B cell (primary cell): ENCODE measurements around the gene HOXD3. TPM values are rescaled to one million over a fixed set of nuclear protein-coding genes. Genes with fewer than 3 reads are reported as not detected.

Source experiments
- ATAC-seq: fragments of 200-7000 bp; cut with Tn5 transposase; one replicate; pipeline ENCODE4 v1.10.0; 2021; ENCODE audit warnings: low read depth, mild to moderate bottlenecking, moderate number of reproducible peaks, moderate library complexity
- CTCF ChIA-PET: fragments of 350-600 bp; sonication (Branson Sonifier 250); formaldehyde crosslinking; loops from one replicate; lab custom pipeline; 2021; ENCODE audit warnings: antibody characterized with exemption, inconsistent platforms; lab: Charles Lee
- POLR2A ChIA-PET: fragments of 350-600 bp; sonication (Branson Sonifier 250); formaldehyde crosslinking; loops from one replicate; lab custom pipeline; 2021; ENCODE audit warnings: antibody characterized with exemption; lab: Charles Lee
- DNase-seq: peaks from one replicate; pipeline ENCODE4 v3.0.0; 2013
- H2AFZ ChIP-seq: 2 replicates; pipeline ENCODE4 v1.6.1; 2012; ENCODE audit warnings: mild to moderate bottlenecking, low read depth, low read length; ENCODE audit not compliant: insufficient read depth, poor library complexity, severe bottlenecking
- H3K27ac ChIP-seq, 2 donors: 1 replicate in 1 of 2; 2 replicates in 1 of 2; pipeline ENCODE4 v1.5.1; 2012 to 2013; ENCODE audit warnings: low read length in 2 of 2, mild to moderate bottlenecking in 2 of 2, moderate library complexity in 1 of 2
- H3K27me3 ChIP-seq, 4 experiments: fragments of 200-600 bp in 1 of 4; sonication (generic) in 1 of 4; replicated peaks in 1 of 4; 1 replicate in 2 of 4; 2 replicates in 2 of 4; pipeline versions ENCODE4 v1.6.1 to v1.7.0; 2013 to 2016; ENCODE audit warnings: low read length in 3 of 4, mild to moderate bottlenecking in 2 of 4, mixed read lengths in 1 of 4, moderate library complexity in 1 of 4; ENCODE audit not compliant: insufficient read depth in 4 of 4, control insufficient read depth in 3 of 4; ENCODE audit errors: control extremely low read depth in 1 of 4
- H3K36me3 ChIP-seq, 2 experiments: replicated peaks in 1 of 2; 1 replicate in 1 of 2; 2 replicates in 1 of 2; pipeline versions ENCODE4 v1.6.1 to v1.7.1; 2013; ENCODE audit warnings: low read length in 1 of 2; ENCODE audit not compliant: insufficient read depth in 2 of 2, control insufficient read depth in 1 of 2; ENCODE audit errors: control extremely low read depth in 1 of 2, extremely low read depth in 1 of 2
- H3K4me1 ChIP-seq, 2 donors: fragments of 200-600 bp in 1 of 2; sonication (generic) in 1 of 2; 1 replicate in 1 of 2; 2 replicates in 1 of 2; pipeline versions ENCODE4 v1.5.1 to v1.6.1; 2013 to 2017; ENCODE audit warnings: low read length in 2 of 2; ENCODE audit not compliant: control insufficient read depth in 2 of 2, insufficient read depth in 2 of 2
- H3K4me2 ChIP-seq: replicated peaks from 2 replicates; pipeline ENCODE3; 2012; ENCODE audit warnings: mild to moderate bottlenecking, low read depth, low read length; ENCODE audit not compliant: poor library complexity, severe bottlenecking
- H3K4me3 ChIP-seq, 5 experiments: fragments of 200-600 bp in 1 of 5; sonication (generic) in 1 of 5; 1 replicate in 3 of 5; 2 replicates in 2 of 5; pipeline versions ENCODE4 v1.5.1 to v1.7.0; 2011 to 2016; ENCODE audit warnings: low read length in 4 of 5, mild to moderate bottlenecking in 4 of 5, low read depth in 2 of 5, control low read depth in 1 of 5, moderate library complexity in 1 of 5; ENCODE audit not compliant: insufficient read depth in 1 of 5; ENCODE audit errors: control extremely low read depth in 1 of 5, extremely low read depth in 1 of 5
- H3K79me2 ChIP-seq: fragments of 200-600 bp; sonication (generic); one replicate; pipeline ENCODE4 v1.6.0; 2016; ENCODE audit warnings: low read length; ENCODE audit not compliant: control insufficient read depth, insufficient read depth
- H3K9ac ChIP-seq: fragments of 200-600 bp; sonication (generic); 2 replicates; pipeline ENCODE4 v1.6.1; 2017; ENCODE audit warnings: mild to moderate bottlenecking, low read length, moderate library complexity
- H3K9me3 ChIP-seq, 3 donors: one replicate each; pipeline versions ENCODE4 v1.6.1 to v1.7.1; 2013; ENCODE audit warnings: low read length in 2 of 3; ENCODE audit not compliant: control insufficient read depth in 2 of 3, insufficient read depth in 1 of 3; ENCODE audit errors: control extremely low read depth in 1 of 3
- H4K20me1 ChIP-seq: 2 replicates; pipeline ENCODE4 v1.6.0; 2012; ENCODE audit warnings: mild to moderate bottlenecking, low read length; ENCODE audit not compliant: insufficient read depth, control insufficient read depth, poor library complexity, severe bottlenecking
- H3K27ac Mint-ChIP-seq: one replicate; pipeline ENCODE4 v1.8.0; 2021; ENCODE audit warnings: mixed read lengths
- H3K27me3 Mint-ChIP-seq: one replicate; pipeline ENCODE4 v1.8.0; 2021; ENCODE audit warnings: mixed read lengths
- H3K4me1 Mint-ChIP-seq: one replicate; pipeline ENCODE4 v1.8.0; 2021; ENCODE audit warnings: mixed read lengths
- H3K4me3 Mint-ChIP-seq: one replicate; pipeline ENCODE4 v1.8.0; 2021; ENCODE audit warnings: mixed read lengths
- H3K9me3 Mint-ChIP-seq: one replicate; pipeline ENCODE4 v1.8.0; 2022; ENCODE audit warnings: mixed read lengths; ENCODE audit not compliant: insufficient read depth
- EZH2 ChIP-seq: IDR thresholded peaks from 2 replicates; pipeline ENCODE4 v1.6.1; 2012; ENCODE audit warnings: borderline replicate concordance, low read depth, mild to moderate bottlenecking, moderate library complexity, low read length; ENCODE audit not compliant: insufficient read depth, poor library complexity, severe bottlenecking
- WGBS: methylation state at CpG from one replicate; pipeline ENCODE4 v1.1.5; 2013; ENCODE audit warnings: missing lambda C conversion rate; ENCODE audit not compliant: insufficient coverage; 5-methylcytosine and 5-hydroxymethylcytosine counted together
- intact Hi-C: fragments of 100-400 bp; cut with micrococcal nuclease; formaldehyde crosslinking; loops from one replicate; pipeline ENCODE4 v1.10.0; 2022
- polyA plus RNA-seq: library from polyadenylated mRNA; depleted of rRNA; stranded (reverse); fragments of >200 nt; gene quantifications from 2 replicates; pipeline ENCODE4 v1.2.3, GENCODE V29; 2012
- total RNA-seq, 2 donors: library from RNA; stranded (reverse); fragments of 120-200 nt in 1 of 2; gene quantifications; 1 replicate in 1 of 2; 2 replicates in 1 of 2; pipeline versions ENCODE4 v1.2.3 to v1.2.4, GENCODE V29; 2013 to 2022
- TF ChIP-seq, protein P1 (sequence below): fragments of 200-600 bp; IDR thresholded peaks from one replicate; pipeline ENCODE4 v1.8.0; 2022; ENCODE audit warnings: antibody characterized with exemption, mild to moderate bottlenecking

HOXD3 gene
- total and polyA plus RNA-seq, 2 donors (not counting 1 experiment from before 2014, with no cell fraction given): not detected

DNA sequence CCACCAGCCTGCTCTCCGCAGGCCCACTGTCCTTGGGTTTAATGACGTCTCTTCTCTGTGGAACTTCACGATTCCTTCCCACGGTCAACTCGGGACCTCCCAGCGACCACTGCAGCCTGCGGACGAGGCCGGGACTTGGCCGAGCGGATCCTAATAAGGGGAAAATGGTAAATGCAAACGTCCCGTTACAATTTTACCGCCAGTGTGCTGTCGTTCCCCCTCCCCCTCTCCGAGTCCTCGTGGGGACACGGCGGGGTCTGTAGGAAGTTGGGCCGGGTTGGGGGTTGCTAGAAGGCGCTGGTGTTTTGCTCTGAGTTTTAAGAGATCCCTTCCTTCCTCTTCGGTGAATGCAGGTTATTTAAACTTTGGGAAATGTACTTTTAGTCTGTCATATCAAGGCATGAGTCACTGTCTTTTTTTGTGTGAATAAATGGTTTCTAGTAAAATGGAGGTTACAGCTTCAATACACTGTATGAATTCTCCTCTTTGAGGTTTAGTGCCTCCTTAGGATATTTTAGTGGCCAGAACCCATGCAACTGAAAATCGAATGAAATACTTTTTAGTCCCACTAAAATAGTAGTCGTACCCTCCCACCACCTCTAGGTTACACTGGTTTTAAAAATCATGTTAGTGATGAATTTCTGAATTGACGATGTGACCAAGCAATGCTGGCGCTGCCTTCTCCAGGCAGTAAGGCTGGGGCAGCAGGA lies 47.8 kb upstream of the HOXD3 start:
- no peak overlapping the region for H3K27ac Mint-ChIP-seq
- ATAC-seq (no peak), DNase-seq (no peak)
- H3K27me3 Mint-ChIP-seq: peaks cover 81% of the 10 kb centered on the region
- Histone ChIP-seq H3K4me3 (no peak overlapping the region), H3K27me3 (peaks cover 0 to 90% (median 64%) of the 10 kb centered on the region in 4 experiments), H3K27ac (no peak overlapping the region), H3K4me1 (peaks cover 3 to 29% of the 10 kb centered on the region in 2 donors), H3K9me3 (peaks cover 0 to 58% (median 0%) of the 10 kb centered on the region in 3 donors), H3K36me3 (no peaks in the 10 kb centered on the region), H3K9ac (no peak overlapping the region), H4K20me1 (no peaks in the 10 kb centered on the region), H3K79me2 (no peaks in the 10 kb centered on the region), H2AFZ (no peak overlapping the region), H3K4me2 (no peak overlapping the region)
- POLR2A ChIA-PET: no interaction called here
- TF ChIP-seq, protein P1, sequence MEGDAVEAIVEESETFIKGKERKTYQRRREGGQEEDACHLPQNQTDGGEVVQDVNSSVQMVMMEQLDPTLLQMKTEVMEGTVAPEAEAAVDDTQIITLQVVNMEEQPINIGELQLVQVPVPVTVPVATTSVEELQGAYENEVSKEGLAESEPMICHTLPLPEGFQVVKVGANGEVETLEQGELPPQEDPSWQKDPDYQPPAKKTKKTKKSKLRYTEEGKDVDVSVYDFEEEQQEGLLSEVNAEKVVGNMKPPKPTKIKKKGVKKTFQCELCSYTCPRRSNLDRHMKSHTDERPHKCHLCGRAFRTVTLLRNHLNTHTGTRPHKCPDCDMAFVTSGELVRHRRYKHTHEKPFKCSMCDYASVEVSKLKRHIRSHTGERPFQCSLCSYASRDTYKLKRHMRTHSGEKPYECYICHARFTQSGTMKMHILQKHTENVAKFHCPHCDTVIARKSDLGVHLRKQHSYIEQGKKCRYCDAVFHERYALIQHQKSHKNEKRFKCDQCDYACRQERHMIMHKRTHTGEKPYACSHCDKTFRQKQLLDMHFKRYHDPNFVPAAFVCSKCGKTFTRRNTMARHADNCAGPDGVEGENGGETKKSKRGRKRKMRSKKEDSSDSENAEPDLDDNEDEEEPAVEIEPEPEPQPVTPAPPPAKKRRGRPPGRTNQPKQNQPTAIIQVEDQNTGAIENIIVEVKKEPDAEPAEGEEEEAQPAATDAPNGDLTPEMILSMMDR: no peak
- no peak for TF ChIP-seq EZH2
- whole genome bisulfite sequencing: 27% methylated on average over 3 of the region's 26 CpGs
- CTCF ChIA-PET: interaction anchor here (1.0 to 1.9 kb wide), 3 partner anchors 12 to 31 kb away, joined by 3 to 9 read pairs (median 3); no protein-coding TSS in a partner anchor
- peaks cover 4% of the 10 kb centered on the region for H3K9me3 Mint-ChIP-seq
- intact Hi-C loops: no loop called here
- H3K4me3 Mint-ChIP-seq: no peak overlapping the region
- peaks cover 14% of the 10 kb centered on the region for H3K4me1 Mint-ChIP-seq

DNA sequence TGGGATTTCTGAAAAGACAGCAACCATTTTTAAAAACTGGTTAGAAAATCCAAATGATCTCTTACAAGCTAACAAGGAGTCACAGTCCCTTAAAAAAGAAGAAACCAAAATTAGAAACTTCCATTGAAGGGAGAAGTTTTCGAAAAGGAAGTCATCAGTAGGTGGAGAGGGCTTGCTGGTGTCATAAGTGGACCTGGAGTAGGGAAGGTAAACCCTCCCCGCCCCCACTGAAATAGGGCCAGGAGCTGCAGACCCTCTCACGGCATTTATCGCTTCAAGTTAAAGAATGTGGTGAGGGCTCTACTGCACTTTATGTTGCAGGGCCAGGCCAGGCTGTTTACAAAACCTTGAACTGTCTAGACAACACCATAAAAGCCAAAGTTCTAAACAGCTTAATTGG lies 47.2 kb upstream of the HOXD3 start:
- H3K4me1 Mint-ChIP-seq: peaks cover 14% of the 10 kb centered on the region
- CTCF ChIA-PET: interaction anchor here (1.0 to 1.9 kb wide), 3 partner anchors 12 to 31 kb away, joined by 3 to 9 read pairs (median 3); no protein-coding TSS in a partner anchor
- H3K27ac Mint-ChIP-seq: no peak overlapping the region
- no peak for TF ChIP-seq EZH2
- TF ChIP-seq, protein P1: no peak
- Histone ChIP-seq H3K4me3 (no peak overlapping the region), H3K4me1 (peaks cover 3 to 26% of the 10 kb centered on the region in 2 donors), H3K27me3 (peaks cover 0 to 90% (median 64%) of the 10 kb centered on the region in 4 experiments), H3K79me2 (no peaks in the 10 kb centered on the region), H3K27ac (no peak overlapping the region), H3K9ac (no peak overlapping the region), H3K4me2 (no peak overlapping the region), H2AFZ (no peak overlapping the region), H3K36me3 (no peaks in the 10 kb centered on the region), H3K9me3 (peaks cover 0 to 57% (median 0%) of the 10 kb centered on the region in 3 donors), H4K20me1 (no peaks in the 10 kb centered on the region)
- POLR2A ChIA-PET: no interaction called here
- WGBS: no CpG with 5 or more reads among the region's 4 CpGs
- ATAC-seq: no peak
- intact Hi-C loops: no loop called here
- peaks cover 4% of the 10 kb centered on the region for H3K9me3 Mint-ChIP-seq
- peaks cover 79% of the 10 kb centered on the region for H3K27me3 Mint-ChIP-seq
- no peak for DNase-seq
- no peak overlapping the region for H3K4me3 Mint-ChIP-seq
